Measurements from ENCODE around the gene HOMEZ.

GRCh38 chr14:23245282-23245681 lies 40.6 kb downstream of the HOMEZ start:
- TF ChIP-seq EZH2 (IDR thresholded peaks at IDR 0.05; ENCODE audit: borderline replicate concordance, control insufficient read depth, low read depth, low read length) (no peak), SREBF2 (IDR thresholded peaks at IDR 0.05; ENCODE audit: low read length) (no peak), EP300 (IDR thresholded peaks at IDR 0.05; ENCODE audit: borderline replicate concordance in 1 of 2, control insufficient read depth in 1 of 2, low read depth in 2 of 2, low read length in 2 of 2) (no peak), TCF7 (IDR thresholded peaks at IDR 0.05; ENCODE audit: borderline replicate concordance) (no peak), USF2 (IDR thresholded peaks at IDR 0.05; ENCODE audit: borderline replicate concordance, low read depth, low read length) (no peak), CBX3 (IDR thresholded peaks at IDR 0.05; ENCODE audit: borderline replicate concordance, low read depth) (no peak), TARDBP (IDR thresholded peaks at IDR 0.05; ENCODE audit: borderline replicate concordance) (no peak), NFIC (IDR thresholded peaks at IDR 0.05; ENCODE audit: low read depth, low read length) (no peak)

Measured in GM12878 (cell line).